SJSA1 (cell line): Measurements from ENCODE around the gene SYNGR1. TPM values are rescaled to one million over a fixed set of nuclear protein-coding genes. Genes with fewer than 3 reads are reported as not detected.
A peak's percentile ranks its signal among the peaks of the same experiment; 100 is the strongest.
"Not testable (repeated sequence)": the region's sequence is repeated elsewhere in the genome, so short reads cannot be mapped to it uniquely, and the experiment has no call there.

Experiments
- DNase-seq, 2 experiments: peaks; one replicate each; pipeline ENCODE4 v3.0.0-alpha.2; 2015 to 2020; ENCODE audit warnings: low spot score in 2 of 2, low read depth in 1 of 2
- H3K27ac ChIP-seq: fragments of 250-450 bp; sonication (Bioruptor Pico); 2 replicates; pipeline ENCODE4 v1.5.1; 2020; ENCODE audit warnings: mild to moderate bottlenecking, moderate library complexity
- H3K27me3 ChIP-seq: fragments of 250-450 bp; sonication (Bioruptor Pico); replicated peaks from 2 replicates; pipeline ENCODE4 v1.5.1; 2020; ENCODE audit warnings: mild to moderate bottlenecking, moderate library complexity
- H3K36me3 ChIP-seq: fragments of 250-450 bp; sonication (Bioruptor Pico); 2 replicates; pipeline ENCODE4 v1.5.1; 2020; ENCODE audit warnings: mild to moderate bottlenecking
- H3K4me1 ChIP-seq: fragments of 250-450 bp; sonication (Bioruptor Pico); replicated peaks from 2 replicates; pipeline ENCODE4 v1.6.1; 2021; ENCODE audit warnings: mild to moderate bottlenecking
- H3K4me3 ChIP-seq: fragments of 250-450 bp; sonication (Bioruptor Pico); 2 replicates; pipeline ENCODE4 v1.5.1; 2020; ENCODE audit warnings: mild to moderate bottlenecking
- H3K9me3 ChIP-seq: fragments of 250-450 bp; sonication (Bioruptor Pico); replicated peaks from 2 replicates; pipeline ENCODE4 v1.5.1; 2020; ENCODE audit warnings: mild to moderate bottlenecking
- total RNA-seq: library from RNA; depleted of rRNA; stranded (reverse); fragments of >200 nt; shearing (Covaris generic); gene quantifications from 2 replicates; pipeline ENCODE4 v1.2.3, GENCODE V29; 2014

Gene SYNGR1
- total RNA-seq, 1 experiment from 2014 or later: 18.6 TPM

- Histone ChIP-seq H3K27ac (no peak overlapping the region), H3K4me3 (peak overlapping the region; percentile 93), H3K9me3 (peaks cover 5% of the 10 kb centered on the region), H3K36me3 (peaks cover 6% of the 10 kb centered on the region; the same call in 1 of the 2 replicates), H3K4me1 (peaks cover 51% of the 10 kb centered on the region), H3K27me3 (no peaks in the 10 kb centered on the region)
- DNase-seq: no peak
These were observed 1.2 kb downstream of the SYNGR1 start for GRCh38 chr22:39350757-39351688.

GRCh38 chr22:39351689-39352214, 2.0 kb downstream of the SYNGR1 start:
- Histone ChIP-seq H3K36me3 (peaks cover 6% of the 10 kb centered on the region; the same call in 1 of the 2 replicates), H3K4me1 (peaks cover 51% of the 10 kb centered on the region), H3K27ac (no peak overlapping the region), H3K27me3 (no peaks in the 10 kb centered on the region), H3K9me3 (peaks cover 5% of the 10 kb centered on the region), H3K4me3 (no peak overlapping the region; the same call in 1 of the 2 replicates)
- DNase-seq: peak; percentile 53 to 62

GRCh38 chr22:39352306-39352891, 2.6 kb downstream of the SYNGR1 start:
- Histone ChIP-seq H3K27me3 (no peaks in the 10 kb centered on the region), H3K9me3 (peaks cover 5% of the 10 kb centered on the region), H3K4me1 (peaks cover 51% of the 10 kb centered on the region), H3K27ac (no peak overlapping the region), H3K36me3 (peaks cover 6% of the 10 kb centered on the region; the same call in 1 of the 2 replicates), H3K4me3 (no peak overlapping the region)
- no peak for DNase-seq

GRCh38 chr22:39353346-39353745, 3.6 kb downstream of the SYNGR1 start:
- Histone ChIP-seq H3K4me3 (no peak overlapping the region), H3K9me3 (peaks cover 5% of the 10 kb centered on the region), H3K4me1 (peaks cover 51% of the 10 kb centered on the region), H3K27me3 (no peaks in the 10 kb centered on the region), H3K36me3 (peaks cover 6% of the 10 kb centered on the region; the same call in 1 of the 2 replicates), H3K27ac (peak overlapping the region; percentile 27)
- peak in 1 of 2 experiments; percentile 45 for DNase-seq

- Histone ChIP-seq H3K36me3 (peaks cover 8% of the 10 kb centered on the region; the same call in 1 of the 2 replicates), H3K4me3 (no peak overlapping the region), H3K9me3 (peaks cover 3% of the 10 kb centered on the region), H3K4me1 (peaks cover 41% of the 10 kb centered on the region), H3K27me3 (no peaks in the 10 kb centered on the region), H3K27ac (no peak overlapping the region)
- no peak for DNase-seq
These were observed 5.3 kb downstream of the SYNGR1 start for GRCh38 chr22:39355080-39355479.

GRCh38 chr22:39355805-39356204, 6.0 kb downstream of the SYNGR1 start:
- H3K9me3 ChIP-seq, H3K36me3 ChIP-seq, H3K27ac ChIP-seq: not testable (repeated sequence)

GRCh38 chr22:39356464-39356863, 6.7 kb downstream of the SYNGR1 start:
- Histone ChIP-seq H3K9me3 (no peaks in the 10 kb centered on the region), H3K27ac (no peak overlapping the region), H3K4me3 (no peak overlapping the region), H3K27me3 (no peaks in the 10 kb centered on the region), H3K4me1 (peaks cover 27% of the 10 kb centered on the region), H3K36me3 (0 out of 2 replicates have a peak, but pooled peaks cover 4% of the 10 kb centered on the region)
- no peak for DNase-seq

More at GRCh38 chr22:39355805-39356204, 6.0 kb downstream of the SYNGR1 start:
- H3K4me1 ChIP-seq: peaks cover 34% of the 10 kb centered on the region
- not testable (repeated sequence) for H3K27me3 ChIP-seq, DNase-seq, H3K4me3 ChIP-seq

GRCh38 chr22:39357110-39358108, 7.6 kb downstream of the SYNGR1 start:
- not testable (repeated sequence) for H3K4me3 ChIP-seq, H3K27me3 ChIP-seq, H3K27ac ChIP-seq, H3K36me3 ChIP-seq, DNase-seq, H3K9me3 ChIP-seq
- peaks cover 23% of the 10 kb centered on the region for H3K4me1 ChIP-seq

- not testable (repeated sequence) for H3K4me3 ChIP-seq, H3K27me3 ChIP-seq, DNase-seq, H3K36me3 ChIP-seq, H3K27ac ChIP-seq, H3K9me3 ChIP-seq
- peaks cover 23% of the 10 kb centered on the region for H3K4me1 ChIP-seq
These were observed 8.4 kb downstream of the SYNGR1 start for GRCh38 chr22:39358197-39358596.

- Histone ChIP-seq H3K4me1 (peaks cover 28% of the 10 kb centered on the region), H3K36me3 (peaks cover 4% of the 10 kb centered on the region; the same call in 1 of the 2 replicates), H3K27ac (no peak overlapping the region), H3K27me3 (no peaks in the 10 kb centered on the region), H3K9me3 (no peaks in the 10 kb centered on the region), H3K4me3 (no peak overlapping the region)
- no peak for DNase-seq
These were observed 9.9 kb downstream of the SYNGR1 start for GRCh38 chr22:39359659-39360195.

GRCh38 chr22:39360242-39360641, 10.5 kb downstream of the SYNGR1 start:
- DNase-seq: no peak
- H3K4me1 ChIP-seq: peaks cover 33% of the 10 kb centered on the region
- H3K27ac ChIP-seq: no peak overlapping the region
- no peak overlapping the region for H3K4me3 ChIP-seq
- H3K9me3 ChIP-seq: no peaks in the 10 kb centered on the region
- H3K27me3 ChIP-seq: no peaks in the 10 kb centered on the region
- H3K36me3 ChIP-seq: peaks cover 4% of the 10 kb centered on the region; the same call in 1 of the 2 replicates

GRCh38 chr22:39360674-39361413, 11.1 kb downstream of the SYNGR1 start:
- H3K4me3 ChIP-seq: no peak overlapping the region

More at GRCh38 chr22:39360674-39361413, 11.1 kb downstream of the SYNGR1 start:
- no peak overlapping the region for H3K27ac ChIP-seq
- no peaks in the 10 kb centered on the region for H3K9me3 ChIP-seq
- peaks cover 4% of the 10 kb centered on the region; the same call in 1 of the 2 replicates for H3K36me3 ChIP-seq
- no peaks in the 10 kb centered on the region for H3K27me3 ChIP-seq
- H3K4me1 ChIP-seq: peaks cover 35% of the 10 kb centered on the region
- no peak for DNase-seq
